Measurements from ENCODE around the gene RARRES2.

DNA sequence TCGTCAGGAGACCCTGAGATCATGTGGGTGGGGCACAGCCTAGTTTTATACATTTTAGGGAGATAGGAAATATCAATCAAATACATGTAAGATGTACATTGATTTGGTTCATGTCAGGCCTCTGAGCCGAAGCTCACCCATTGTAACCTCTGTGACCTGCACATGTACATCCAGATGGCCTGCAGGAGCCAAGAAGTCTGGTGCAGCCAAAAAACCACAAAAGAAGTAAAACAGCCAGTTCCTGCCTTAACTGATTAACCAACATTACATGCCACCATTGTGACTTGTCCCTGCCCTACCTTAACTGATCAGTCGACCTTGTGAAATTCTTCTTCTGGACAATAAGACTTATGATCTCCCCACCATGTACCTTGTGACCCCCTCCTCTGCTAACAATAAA lies 34.3 kb downstream of the RARRES2 start:
- TF ChIP-seq EZH2 (IDR thresholded peaks at IDR 0.05; ENCODE audit: insufficient read depth, poor library complexity, severe bottlenecking) (no peak), EZH2phosphoT487 (IDR thresholded peaks at IDR 0.05; ENCODE audit: insufficient read depth, low read depth) (no peak)

Measured in GM23248 (cell line).